ENCODE results near the gene WNT9B.

DNA sequence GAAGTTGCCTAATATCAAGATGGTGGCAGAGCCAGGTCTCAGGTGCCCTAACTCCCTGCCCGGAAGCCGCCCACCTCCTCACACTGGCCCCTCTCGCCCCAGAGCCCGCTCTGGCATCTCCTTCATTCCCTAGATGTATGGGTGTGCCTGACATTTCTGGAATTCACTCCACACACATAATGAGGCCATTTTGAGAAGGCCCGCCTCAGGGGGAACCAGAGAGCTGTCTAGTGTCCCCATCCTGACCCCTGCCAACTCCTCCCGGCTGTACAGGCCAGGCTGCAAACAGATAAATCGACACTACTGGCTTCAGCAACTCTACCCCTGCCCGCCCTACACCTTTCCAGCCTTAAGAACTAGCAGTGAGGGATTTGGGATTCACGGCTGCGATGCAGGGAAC, 40.5 kb upstream of the WNT9B start:
- TF ChIP-seq POLR2A (IDR thresholded peaks at IDR 0.05; ENCODE audit: low read length), result no peak
- no peak for TF ChIP-seq GATA1 (IDR thresholded peaks at IDR 0.05; ENCODE audit: low read depth, low read length)
